NCI-H1048 (cell line): ENCODE data around the gene HECTD1.
"Not testable (repeated sequence)": the region's sequence is repeated elsewhere in the genome, so short reads cannot be mapped to it uniquely, and the experiment has no call there.

Source experiments
- DNase-seq: peaks from one replicate; lab custom pipeline; 2025; lab: John Stamatoyannopoulos, UW

The HECTD1 gene

DNA sequence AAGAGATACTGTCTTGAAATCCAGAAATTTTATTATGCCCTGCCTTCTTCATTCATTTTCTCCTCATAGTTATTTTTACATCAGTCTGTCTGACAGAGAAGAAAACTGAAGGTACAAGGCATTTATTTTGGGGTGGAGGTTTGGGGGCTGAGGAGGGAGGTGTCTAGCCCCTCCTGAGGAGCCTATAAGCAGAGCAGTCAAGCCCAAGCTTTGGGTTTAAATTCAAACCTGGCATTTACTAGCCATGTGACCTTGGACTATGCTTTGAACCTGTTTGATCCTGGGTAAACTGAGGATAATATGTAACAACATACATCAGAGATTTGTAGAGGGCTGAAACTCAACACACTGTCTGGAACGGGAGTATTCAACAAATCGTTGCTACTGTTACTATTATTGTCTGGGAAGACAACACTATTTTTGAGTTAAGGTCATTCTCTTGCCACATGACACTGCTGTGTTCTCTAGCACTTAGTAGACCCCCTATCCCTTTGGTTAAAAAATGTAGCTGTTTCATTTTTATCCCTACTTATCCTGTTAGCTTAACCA is 115.4 kb downstream of the HECTD1 start:
- DNase-seq: no peak

DNA sequence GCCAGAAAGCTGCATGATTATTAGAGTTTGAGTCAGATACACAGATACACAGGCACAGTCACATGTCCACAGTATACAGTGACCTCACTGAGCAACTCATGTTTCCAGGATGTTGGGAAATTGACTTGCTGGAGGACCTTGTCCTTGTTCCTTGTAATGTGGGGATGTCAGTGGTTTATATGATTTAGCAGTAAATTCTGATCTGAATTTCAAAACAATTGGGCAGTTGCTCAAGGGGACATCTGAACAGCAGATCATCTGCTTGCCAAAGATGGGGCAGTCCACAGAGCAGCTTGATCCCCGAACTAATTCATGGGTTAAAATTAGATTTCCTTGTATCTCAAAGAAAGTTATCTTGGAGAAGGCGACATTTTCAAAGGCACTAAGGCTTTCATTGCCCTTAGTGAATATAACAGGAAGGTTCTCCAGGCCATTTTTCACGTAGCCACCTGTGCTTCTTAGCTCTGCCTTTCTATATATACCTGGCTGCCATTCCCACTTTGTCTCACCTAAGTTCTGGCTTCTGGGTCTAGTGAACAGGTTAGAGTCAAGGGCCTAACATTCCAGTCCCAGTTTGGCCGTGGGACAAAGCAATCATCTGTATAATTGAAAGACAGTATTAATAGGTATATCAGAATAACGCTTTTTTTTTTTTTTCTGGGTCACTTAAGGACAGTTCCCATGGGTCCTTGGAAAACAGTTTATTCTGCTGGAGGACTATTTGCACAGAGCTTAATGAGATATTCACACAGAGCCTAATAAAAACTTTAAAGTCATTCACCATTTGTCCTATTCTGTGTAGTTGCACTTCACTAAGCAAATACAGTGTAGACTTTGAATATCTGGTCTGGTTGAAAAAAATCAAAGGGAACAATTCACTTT is 116.5 kb downstream of the HECTD1 start:
- no peak for DNase-seq

DNA sequence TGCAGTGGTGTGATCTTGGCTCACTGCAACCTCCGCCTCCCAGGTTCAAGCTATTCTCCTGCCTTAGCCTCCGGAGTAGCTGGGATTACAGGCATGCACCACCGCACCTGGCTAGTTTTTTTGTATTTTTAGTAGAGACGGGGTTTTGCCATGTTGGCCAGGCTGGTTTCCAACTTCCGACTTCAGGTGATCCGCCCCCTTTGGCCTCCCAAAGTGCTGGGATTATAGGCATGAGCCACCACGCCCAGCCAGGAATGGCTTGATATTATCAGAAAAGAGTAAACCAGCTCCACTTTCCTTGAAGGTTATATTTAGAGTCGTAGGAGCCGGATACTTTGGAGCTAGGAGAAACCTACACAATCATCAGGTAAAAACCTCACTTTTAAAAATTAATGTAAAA is 121.1 kb downstream of the HECTD1 start:
- not testable (repeated sequence) for DNase-seq

DNA sequence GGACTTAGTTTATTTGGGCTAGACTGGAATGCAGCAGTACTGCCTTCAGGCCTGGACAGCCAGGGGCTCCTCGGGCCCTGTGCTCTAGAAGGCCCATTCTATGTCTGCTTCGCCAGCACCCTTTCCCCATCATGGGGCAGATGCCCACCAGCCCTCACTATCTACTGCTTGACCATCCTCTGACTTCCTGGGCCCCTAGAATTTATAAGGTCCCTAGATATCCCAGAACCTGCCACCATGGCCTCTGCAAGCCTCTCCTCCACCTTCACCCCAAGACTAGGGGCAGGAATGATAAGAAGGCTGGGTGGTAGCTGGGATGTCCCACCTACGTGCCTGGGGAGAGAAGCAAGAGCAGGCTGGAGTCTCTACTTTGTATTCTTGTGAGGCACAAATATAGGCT is 122.6 kb downstream of the HECTD1 start:
- DNase-seq: no peak

DNA sequence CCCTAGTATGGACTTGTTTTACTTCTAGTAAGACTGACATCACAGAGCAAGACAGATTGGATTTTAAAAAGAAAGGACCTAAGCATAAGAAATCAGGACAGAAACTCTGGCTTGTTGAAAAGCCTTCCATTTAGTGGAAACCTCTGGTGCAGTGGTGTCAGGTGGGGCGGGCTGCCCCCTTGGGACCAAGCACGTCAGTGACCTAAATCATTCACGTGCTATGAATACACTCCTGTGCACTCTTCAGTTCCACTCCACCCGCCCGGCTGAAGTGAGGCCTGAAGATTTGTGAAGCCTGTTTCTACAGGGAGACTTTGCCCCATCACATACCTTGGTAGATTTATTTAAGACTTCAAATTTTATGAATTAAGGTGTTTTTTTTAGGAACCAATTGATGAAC is 123.2 kb downstream of the HECTD1 start:
- no peak for DNase-seq

DNA sequence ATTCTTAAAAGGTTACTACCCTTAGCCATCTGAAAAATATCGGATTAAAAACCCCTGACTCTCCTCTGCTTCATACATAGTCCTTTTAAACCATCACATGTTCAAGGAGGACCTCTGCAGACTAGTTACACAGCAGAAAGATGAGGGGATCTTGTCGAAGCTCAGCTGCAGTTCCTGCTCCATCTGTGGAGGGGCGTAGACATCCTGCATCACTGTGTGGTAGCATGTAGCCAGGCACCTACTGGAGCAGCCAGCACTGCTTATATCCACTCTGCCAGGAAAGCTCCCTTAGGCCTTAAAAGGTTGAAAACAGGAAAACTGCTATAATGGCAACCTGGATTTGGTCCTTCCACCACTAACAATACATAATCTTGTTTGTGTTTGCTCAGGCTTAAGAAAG is 123.8 kb downstream of the HECTD1 start:
- DNase-seq: no peak

DNA sequence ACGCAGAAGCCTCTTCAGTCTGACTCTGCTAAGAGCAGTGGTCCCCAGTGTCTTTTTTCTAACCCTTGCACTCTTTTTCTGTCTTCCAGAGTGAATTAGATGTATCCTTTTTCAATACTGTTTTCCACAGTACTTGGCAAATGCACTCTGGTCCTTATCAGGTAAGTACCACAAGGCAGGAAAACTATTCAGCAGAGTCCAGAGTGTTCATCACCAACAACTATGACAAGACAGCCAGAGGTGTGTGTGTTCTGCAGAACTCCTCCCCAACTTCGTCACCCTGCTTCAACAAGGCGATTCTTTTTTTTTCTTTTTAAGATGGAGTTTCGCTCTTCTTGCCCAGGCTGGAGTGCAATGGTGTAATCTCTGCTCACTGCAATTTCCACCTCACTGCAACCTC is 127.1 kb downstream of the HECTD1 start:
- DNase-seq: no peak

DNA sequence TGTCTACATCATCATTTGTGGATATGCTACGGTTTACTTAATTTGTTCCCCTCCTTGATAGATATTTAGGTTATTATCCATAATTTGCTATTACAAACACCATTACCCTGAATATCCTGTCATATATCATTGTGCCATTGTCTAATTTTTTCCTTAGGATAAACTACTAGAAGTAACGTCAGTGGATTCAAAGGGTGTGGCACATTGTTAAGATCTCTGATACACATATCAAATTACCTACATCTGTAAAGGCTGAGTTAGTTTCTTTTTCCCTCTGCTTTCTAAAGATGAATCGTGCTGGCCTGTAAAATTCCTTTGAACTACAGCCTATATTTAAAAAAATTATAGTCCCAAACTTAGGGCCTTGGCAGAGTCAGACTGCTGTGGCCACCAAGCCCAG is 127.5 kb downstream of the HECTD1 start:
- DNase-seq: no peak

DNA sequence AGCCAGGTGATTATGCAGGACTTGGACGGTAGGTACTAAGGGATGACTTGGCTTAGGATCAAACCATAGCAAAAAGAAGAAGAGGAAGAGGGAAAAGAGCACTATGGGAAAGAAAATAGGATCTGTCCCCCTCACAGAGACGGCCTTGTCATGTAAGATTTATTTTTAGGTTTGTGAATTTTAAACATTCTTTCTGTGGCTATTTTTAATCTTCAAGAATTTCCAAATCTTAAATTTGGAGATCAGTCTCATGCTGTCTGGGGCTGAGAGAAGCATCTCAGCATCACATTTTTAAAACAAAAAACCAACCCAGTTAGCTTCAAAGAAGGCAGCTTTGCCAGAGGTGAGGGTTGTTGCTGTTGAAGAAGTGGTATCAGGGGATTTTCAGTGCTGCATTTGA is 128.8 kb downstream of the HECTD1 start:
- no peak for DNase-seq

DNA sequence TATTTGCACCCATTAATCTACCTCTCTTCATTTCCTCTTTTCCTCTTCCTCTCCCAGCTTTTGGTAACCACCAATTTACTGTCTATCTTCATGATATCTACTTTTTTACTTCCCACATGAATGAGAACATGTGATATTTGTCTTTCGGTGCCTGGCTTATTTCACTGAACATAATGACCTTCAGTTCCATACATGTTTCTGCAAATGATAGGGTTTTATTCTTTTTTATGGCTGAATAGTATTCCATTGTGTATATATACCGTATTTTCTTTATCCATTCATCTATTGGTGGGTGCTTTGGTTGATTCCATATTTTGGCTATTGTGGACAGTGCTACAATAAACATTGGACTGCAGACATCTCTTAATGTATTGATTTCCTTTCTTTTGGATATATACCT is 132.4 kb downstream of the HECTD1 start:
- no peak for DNase-seq

DNA sequence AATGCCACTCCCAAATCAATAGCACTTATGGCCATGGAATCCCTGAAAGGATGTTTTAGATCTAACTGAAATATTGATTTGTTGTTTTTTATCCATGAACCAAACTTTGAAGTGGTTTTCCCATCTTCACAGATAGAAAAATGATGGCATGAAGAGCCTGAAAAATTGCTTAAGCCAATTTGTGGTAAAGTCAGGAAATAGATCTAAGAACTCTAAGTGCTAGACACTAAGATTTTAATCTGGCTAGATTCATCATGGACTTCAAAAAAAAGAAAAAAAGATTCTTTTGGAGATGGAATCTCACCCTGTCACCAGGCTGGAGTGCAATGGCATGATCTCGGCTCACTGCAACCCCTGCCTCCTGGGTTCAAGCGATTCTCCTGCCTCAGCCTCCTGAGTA is 136.4 kb downstream of the HECTD1 start:
- DNase-seq: no peak

DNA sequence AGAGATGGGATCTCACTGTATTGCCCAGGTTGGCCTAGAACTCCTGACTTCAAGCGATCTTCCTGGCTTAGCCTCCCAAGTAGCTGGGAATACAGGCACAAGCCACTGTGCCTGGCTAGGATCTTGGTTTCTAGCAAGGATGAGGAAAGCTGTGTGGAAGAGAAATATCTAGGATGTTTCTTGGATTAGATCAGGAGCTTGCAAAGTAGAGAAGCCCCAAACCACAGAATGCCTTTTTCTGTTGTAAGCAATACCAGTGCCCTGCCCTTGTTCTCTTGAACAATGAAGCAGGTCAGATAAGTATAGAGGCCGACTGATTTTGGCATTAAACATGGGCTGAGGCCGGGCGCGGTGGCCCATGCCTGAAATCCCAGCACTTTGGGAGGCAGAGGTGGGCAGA is 137.2 kb downstream of the HECTD1 start:
- DNase-seq: no peak

DNA sequence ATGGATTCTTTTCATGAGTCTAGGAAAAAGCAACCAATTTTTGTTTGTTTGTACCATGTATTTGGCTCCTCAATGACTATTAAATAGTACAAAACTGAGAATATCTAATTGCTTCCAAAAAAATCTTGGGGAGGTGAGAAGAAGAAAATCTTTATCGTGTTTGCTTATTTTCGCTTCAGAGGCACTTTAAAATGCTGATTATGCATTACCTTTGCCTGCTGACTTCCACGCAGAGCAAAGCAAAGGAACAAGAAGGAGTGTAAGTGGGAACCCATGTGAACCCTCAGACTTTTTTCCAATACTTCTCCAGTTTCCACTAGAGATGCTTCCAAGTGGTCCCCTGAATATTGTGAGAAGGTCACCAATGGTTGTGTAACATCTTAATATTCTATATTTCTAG is 138.2 kb downstream of the HECTD1 start:
- DNase-seq: no peak

DNA sequence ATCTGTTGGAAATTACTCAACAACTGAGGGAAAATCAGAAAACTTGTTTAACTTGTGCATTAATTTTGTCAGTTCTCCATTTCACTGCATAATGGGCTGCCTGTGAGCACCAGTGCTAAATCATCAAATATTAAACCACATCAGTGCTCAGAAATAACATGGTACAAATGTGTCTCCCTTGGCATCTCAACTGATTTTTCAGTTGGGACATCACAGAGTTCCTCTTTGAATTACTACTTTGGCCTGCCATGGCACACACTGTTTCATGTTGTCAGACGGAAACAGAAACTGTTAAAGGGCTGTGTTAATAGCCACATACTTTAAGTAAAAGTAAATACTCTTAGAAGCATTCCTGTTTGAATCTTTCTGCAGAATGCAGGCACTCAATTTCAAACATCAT is 139.4 kb downstream of the HECTD1 start:
- DNase-seq: no peak

DNA sequence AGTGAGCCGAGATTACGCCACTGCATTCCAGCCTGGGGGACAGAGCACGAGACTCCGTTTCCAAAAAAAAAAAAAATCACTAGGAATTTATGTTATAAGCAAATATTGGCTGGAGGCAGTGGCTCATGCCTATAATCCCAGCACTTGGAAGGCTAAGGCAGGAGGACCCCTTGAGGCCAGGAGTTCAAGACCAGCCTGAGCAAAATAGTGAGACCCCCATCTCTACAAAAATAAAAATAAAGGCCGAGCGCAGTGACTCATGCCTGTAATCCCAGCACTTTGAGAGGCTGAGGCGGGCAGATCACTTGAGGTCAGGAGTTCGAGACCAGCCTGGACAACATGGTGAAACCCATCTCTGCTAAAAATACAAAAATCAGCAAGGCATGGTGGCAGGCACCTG is 144.7 kb downstream of the HECTD1 start:
- not testable (repeated sequence) for DNase-seq

DNA sequence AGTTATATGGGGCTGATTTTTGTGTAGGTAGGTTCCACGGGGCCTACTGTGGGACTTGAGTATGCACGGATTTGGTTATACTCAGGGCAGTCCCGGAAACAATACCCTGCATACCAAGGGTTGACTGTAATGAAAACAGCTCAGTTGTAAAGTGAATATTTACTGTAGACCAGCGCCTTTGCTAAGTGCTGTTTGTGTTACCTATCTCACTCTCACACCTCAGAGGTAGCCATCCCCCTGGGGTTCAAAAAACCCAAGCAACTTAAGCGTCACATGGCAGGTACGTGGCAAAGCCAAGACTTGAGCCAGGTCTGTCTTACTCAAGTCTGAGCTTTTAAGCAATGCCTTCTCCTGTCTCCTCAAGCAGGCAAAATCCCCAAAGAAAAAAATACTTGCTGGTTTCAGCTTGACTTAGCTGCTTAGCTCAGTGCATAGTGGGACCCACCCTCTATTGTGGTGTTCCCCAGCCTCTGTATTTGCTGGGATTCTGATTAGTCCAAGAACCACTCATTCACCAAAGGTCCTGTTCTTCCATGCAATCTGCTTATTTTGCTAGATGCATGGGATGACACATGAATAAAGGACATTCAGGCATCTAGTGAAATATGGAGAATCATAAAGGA is 147.2 kb downstream of the HECTD1 start:
- no peak for DNase-seq

DNA sequence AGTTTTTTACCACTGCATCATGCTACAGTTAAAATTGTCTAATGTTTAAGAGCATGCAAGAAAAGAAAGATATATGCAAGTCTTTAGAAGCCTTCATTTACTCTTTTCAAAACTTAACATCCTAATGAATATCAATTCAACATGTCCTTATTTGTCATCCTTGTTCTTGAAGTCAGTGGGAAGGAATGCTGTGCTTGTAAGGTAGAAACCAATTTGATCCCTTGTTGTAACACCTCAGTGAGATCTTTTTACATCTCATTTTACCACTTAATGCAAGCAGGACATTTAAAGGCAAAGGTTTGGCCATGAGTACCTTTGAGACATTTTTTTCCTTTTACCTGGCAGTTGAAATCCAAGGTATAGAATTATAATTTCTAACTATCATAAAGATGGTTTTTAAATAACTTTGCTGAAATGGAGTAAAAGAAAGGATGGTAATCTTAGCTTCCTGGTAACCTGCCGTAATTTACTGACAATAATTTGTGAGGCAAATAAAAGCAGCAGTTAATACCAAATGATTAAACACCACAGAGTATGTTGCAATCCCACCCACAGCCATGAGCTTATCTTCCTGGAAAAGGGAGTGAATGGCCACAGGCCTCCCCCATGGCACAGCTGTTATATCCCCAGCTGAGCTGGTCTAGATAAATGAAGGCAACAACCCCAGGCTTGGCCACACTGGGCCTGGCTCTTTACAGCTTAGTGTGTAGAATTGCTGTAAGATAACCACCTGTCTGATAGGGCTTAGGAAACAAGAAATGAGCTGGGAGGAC is 148.3 kb downstream of the HECTD1 start:
- no peak for DNase-seq

DNA sequence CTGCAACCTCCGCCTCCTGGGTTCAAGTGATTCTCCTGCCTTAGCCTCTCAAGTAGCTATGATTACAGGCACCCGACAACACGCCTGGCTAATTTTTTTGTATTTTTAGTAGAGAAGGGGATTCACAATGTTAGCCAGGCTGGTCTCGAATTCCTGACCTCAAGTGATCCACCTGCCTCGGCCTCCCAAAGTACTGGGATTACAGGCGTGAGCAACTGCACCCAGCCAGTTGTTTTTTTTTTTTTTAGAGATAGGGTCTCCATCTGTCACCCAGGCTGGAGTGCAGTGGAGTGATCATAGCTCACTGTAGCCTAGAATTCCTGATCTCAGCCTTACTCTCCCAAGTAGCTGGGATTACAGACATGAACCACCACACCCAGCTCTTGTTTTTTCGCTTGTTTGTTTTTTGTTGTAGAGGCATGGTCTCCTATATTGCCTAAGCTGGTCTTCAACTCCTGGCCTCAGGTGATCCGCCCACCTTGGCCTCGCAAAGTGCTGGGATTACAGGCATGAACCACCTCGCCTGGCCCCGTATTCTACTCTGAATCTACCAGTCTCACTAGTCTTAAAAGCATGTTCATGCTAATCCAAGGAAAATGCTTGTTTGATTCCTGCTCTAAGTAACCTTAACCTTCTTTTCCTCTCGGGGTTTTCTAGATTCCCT is 149.8 kb downstream of the HECTD1 start:
- DNase-seq: no peak

DNA sequence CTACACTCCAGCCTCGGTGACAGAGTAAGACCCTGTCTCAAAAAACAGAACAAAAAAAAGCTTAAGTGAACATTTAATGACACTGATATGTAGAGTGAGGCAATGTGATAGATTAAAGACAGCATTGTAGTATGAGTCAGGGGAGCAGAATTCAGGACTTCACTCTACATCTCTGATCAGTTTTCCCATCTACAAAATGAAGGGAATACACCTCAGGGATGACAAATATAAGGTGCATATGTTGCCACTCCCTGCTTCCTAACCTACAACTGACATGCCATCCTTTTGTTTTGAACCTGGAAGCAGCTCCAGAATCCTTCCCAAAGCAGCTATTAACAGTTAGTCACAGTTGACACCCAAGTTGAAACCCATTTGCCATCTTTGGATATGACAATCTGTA is 150.6 kb downstream of the HECTD1 start:
- DNase-seq: no peak

DNA sequence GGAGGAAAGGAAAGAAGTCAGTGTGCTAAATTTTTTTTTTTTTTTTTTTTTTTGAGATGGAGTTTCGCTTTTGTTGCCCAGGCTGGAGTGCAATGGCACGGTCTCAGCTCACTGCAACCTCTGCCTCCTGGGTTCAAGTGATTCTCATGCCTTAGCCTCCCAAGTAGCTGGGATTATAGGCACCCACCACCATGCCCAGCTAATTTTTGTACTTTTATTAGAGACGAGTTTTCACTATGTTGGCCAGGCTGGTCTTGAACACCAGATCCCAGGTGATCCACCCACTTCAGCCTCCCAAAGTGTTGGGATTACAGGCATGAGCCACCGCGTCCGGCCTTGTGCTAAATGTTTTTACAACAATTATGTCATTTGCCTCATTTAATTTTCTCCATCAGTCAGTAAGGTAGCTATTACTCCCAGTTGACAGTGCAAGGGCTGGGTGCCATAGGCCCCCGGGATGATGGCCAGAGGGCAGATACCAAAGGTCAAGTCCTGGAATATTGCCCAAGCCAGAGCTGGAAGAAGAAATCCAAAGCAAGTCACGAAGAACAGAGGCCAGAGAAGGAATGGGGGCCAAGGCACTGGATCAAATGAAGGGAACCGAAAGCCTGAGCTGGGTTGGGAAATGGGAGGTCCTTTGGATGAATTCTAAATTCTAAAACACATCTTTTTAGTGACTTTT is 154.5 kb downstream of the HECTD1 start:
- DNase-seq: not testable (repeated sequence)

DNA sequence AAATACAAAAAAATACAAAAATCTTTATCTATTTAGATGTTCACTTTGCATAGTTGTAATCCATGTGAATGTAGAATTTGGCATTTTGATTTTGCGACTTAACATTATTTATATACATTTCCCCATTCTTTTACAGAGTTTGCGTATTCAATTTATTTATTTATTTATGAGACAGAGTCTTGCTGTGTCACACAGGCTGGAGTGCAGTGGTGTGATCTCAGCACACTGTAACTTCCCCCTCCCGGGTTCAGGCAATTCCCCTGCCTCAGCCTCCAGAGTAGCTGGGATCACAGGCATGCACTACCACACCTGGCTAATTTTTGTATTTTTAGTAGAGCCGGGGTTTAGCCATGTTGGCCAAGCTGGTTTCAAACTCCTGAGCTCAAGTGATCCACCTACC is 156.1 kb downstream of the HECTD1 start:
- DNase-seq: no peak

DNA sequence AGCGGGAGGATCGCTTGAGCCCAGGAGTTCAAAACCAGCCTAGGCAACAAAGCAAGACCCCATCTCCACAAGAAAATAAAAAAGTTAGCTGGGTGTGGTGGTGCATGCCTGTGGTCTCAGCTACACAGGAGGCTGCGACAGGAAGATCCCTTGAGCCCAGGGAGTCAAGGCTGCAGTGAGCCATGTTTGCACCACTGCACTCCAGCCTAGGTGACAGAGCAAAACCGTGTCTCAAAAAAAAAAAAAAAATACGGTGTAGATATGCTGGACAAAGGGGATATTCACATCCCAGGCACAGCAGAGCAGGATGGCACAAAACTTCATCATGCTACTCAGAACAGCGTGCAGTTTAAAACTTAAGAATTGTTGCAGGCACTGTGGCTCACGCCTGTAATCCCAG is 156.6 kb downstream of the HECTD1 start:
- DNase-seq: no peak
